ENCODE measurements around the gene TEX261.

TEX261 gene

DNA sequence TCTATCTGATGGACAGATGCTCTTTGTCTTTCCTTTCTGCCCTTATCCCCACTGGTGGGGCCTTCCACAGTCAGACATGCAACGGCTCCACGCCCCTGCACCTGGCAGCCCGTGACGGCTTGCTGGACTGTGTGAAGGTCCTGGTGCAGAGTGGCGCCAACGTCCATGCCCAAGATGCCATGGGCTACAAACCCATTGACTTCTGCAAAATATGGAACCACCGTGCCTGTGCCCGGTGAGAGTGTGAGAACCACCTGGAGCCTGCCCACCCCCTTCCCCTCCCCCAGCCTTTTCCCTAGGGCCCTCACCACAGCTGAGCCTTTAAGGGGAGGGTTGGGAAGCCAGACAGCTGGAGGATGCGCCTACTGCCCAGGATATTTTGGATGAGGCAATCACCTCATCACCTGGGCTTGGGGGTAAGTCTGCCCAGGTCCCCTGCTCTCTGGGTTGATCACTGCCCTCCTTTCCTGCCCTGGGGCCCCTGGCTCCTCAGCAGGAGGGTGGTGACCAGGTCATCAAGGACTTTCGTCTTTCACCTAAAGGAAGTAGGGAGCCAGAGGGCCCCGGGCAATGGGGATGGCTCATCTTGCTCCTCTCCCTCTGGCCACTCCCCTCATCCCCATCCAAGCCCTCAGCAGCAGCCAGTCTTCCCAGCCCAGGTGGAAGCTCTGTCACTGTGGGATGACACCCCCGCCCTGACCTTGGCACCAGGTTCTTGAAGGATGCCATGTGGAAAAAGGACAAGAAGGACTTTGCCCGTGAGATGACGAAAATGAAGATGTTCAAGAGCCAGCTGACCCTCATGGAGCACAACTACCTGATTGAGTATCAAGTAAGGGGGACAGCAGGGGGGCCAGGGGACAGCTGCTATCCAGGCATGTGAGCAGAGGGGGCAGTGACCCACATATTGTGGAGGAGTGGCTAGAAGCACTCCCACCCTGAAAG is 12.5 kb downstream of the TEX261 start:
- DNase-seq (ENCODE audit: low spot score), result no peak

DNA sequence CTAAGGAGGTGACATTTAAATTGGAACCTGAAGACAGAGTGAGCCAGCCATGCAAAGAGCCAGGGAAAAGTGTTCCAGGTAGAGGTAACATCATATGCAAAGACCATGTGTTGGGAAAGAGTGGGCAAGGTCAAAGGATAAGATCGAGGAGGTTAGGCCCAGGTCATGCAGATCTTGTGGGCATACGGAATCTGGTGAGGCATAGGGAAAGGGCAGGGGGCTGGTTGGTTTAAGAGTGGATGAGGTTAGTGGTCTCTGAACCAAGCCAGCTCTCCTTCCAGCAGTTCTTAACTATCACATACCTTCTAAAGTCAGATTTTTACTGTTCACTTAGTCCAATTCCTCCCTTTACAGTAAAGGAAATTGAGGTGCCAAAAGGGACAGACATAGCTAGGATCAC is 13.3 kb downstream of the TEX261 start:
- no peak for DNase-seq (ENCODE audit: low spot score)

DNA sequence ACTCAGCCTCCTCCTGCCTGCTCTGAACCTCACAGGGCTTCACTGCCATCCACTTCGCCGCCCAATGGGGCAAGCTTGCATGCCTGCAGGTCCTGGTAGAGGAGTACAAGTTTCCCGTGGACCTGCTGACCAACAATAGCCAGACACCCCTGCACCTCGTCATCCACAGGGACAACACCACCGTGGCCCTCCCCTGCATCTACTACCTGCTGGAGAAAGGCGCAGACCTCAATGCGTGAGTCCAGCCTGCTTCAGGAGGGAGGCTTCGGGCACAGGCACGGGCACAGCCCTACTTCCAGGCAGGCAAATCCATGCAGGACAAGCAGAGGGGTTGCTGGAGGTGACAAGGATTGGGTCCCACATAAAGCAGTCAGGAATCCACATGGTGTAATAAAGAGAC is 15.0 kb downstream of the TEX261 start:
- no peak for DNase-seq (ENCODE audit: low spot score)

- DNase-seq (ENCODE audit: low spot score), result no peak
These were observed 15.5 kb downstream of the TEX261 start for GRCh38 chr2:70979180-70979488.

DNA sequence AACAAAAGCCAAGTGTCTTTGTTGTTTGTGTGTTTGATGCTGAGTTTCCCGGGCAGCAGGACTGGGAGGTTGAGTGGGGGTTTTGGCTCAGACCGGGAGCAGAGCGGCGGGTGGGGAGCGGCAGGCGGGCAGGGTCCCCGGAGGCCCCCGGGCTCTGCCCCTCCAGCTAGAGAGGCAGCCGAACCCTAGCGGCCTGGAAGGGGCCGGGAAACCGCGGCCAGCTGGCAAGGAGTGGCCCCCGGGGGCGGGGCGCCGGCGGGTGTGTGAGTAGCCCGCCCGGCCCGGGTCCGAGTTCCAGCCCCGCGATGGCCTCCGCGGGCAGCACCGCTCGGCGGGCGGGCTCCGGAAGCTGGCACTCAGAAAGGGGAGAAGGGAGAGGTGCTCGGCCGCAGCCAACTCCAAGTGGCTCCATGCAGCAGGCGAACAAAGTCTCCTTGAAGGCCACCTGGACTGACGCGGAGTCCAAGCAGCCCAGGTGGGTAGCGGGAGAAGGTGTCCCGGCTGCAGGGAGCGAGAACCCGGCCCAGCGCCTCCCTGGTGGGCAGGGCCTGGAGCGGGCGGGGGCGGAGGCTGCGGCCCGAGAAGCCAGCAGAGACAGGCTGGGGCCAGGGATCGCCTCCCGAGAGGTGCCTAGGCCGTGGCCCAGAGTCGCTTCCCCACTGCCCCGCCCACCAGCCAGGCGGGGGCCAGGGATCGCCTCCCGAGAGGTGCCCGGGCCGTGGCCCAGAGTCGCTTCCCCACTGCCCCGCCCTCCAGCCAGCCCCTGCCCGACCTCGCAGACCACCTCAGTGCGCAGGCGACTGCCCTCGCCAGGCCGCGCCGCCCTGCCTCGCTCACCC is 16.1 kb downstream of the TEX261 start, which contains the start of gene ANKRD53:
ANKRD53 (plus strand) TSS at position 290 of the 839 bp plus-strand sequence; CDS start at position 306, 16 bp downstream.
- peak; percentile 58 for DNase-seq (ENCODE audit: low spot score)

- DNase-seq (ENCODE audit: low spot score), result peak; percentile 60
These were observed 17.0 kb downstream of the TEX261 start for GRCh38 chr2:70977605-70978205.

GRCh38 chr2:70975237-70975636 is 19.4 kb downstream of the TEX261 start:
- DNase-seq (ENCODE audit: low spot score), result no peak

GRCh38 chr2:70974592-70974991 is 20.1 kb downstream of the TEX261 start:
- DNase-seq (ENCODE audit: low spot score), result no peak

- no peak for DNase-seq (ENCODE audit: low spot score)
These were observed 27.5 kb downstream of the TEX261 start for GRCh38 chr2:70967189-70967588.

DNA sequence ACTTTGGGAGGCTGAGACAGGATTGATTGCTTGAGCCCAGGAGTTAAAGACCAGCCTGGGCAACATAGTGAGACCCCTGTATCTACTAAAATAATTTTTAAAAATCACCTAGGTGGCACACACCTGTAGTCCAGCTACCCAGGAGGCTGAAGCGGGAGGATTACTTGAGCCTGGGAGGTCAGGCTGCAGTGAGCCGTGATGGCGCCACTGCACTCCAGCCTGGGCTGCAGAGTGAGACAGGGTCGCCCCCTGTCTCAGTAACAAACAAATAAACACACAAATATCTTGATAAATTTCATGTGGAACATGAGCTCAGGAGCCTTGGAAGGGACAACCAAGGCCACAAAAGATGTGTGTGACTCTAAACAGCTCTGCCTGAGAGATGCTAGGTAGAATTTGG is 28.0 kb downstream of the TEX261 start:
- DNase-seq (ENCODE audit: low spot score), result no peak

DNA sequence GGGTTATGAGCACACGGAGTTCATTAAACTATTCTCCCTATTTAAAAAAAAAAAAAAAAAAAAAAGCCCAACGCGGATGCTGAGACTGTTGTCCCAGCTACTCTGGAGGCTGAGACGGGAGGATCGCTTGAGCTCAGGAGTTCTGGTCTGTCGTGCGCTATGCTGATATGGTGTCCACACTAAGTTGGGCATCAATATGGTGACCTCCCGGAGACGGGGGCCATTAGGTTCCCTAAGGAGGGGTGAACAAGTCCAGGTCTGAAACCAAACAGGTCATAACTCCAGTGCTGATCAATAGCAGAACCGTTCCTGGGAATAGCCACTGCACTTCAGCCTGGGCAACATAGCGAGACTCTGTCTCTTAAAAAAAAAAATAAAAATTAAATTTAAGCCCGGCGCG is 29.2 kb downstream of the TEX261 start:
- no peak for DNase-seq (ENCODE audit: low spot score)

GRCh38 chr2:70964596-70965386 is 29.9 kb downstream of the TEX261 start:
- DNase-seq (ENCODE audit: low spot score), result peak; percentile 81

- DNase-seq (ENCODE audit: low spot score), result no peak
These were observed 30.5 kb downstream of the TEX261 start for GRCh38 chr2:70964133-70964532.

- no peak for DNase-seq (ENCODE audit: low spot score)
These were observed 31.5 kb downstream of the TEX261 start for GRCh38 chr2:70962885-70963878.

GRCh38 chr2:70962211-70962884 is 32.3 kb downstream of the TEX261 start:
- no peak for DNase-seq (ENCODE audit: low spot score)

DNA sequence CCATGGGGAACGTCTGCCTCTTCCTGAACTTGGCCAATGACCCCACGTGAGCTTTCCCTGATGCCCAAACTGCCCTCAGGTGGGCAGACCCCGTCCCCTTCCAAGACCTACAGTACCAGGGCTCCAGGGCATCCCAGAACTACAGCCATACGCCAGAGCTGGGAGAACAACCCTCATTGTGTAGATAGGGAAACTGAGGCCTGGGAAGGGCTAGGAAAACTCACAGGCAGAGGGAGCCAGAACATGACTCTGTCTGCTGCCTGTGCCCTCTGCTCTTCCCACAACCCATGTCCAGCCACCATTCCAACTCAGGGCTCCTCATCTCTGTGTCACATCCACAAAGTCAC is 33.1 kb downstream of the TEX261 start:
- no peak for DNase-seq (ENCODE audit: low spot score)

DNA sequence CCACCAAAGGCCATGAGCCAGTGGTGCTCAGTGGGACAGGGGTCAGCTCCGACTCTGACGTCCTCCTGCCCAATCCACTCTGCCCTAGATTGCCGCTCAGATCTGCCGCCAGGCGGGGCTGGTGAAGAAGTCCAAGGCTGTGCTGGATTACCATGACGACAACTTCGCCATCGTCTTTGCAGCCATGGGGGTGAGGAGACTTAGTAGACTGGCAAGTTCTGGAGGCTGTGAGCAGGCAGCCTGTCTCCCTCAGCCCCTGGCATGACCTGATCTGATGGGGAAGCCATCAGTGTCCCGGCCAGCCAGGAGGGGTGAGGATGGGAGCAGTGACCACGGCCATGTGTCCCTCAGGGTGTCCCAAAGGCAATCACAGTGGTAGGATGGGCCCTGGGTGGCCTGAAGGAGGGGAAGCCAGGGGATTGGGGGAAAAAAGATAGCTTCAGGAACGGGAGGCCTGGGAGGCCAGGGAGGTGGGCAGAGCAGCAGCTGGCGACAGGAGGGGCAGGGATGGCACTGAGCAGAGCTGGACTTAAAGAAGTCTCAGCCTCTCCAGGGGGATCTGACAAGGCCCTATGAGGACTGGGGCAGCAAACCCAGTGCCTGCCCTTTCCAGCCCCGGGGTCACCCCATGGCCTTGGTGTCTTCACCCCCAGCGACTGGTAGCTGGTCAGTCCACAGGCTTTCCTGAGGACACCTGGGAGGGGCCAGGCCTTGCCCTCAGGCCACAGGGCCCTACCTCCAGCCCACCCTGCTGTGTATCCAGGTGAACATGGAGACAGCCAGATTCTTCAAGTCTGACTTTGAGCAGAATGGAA is 33.6 kb downstream of the TEX261 start:
- no peak for DNase-seq (ENCODE audit: low spot score)

DNA sequence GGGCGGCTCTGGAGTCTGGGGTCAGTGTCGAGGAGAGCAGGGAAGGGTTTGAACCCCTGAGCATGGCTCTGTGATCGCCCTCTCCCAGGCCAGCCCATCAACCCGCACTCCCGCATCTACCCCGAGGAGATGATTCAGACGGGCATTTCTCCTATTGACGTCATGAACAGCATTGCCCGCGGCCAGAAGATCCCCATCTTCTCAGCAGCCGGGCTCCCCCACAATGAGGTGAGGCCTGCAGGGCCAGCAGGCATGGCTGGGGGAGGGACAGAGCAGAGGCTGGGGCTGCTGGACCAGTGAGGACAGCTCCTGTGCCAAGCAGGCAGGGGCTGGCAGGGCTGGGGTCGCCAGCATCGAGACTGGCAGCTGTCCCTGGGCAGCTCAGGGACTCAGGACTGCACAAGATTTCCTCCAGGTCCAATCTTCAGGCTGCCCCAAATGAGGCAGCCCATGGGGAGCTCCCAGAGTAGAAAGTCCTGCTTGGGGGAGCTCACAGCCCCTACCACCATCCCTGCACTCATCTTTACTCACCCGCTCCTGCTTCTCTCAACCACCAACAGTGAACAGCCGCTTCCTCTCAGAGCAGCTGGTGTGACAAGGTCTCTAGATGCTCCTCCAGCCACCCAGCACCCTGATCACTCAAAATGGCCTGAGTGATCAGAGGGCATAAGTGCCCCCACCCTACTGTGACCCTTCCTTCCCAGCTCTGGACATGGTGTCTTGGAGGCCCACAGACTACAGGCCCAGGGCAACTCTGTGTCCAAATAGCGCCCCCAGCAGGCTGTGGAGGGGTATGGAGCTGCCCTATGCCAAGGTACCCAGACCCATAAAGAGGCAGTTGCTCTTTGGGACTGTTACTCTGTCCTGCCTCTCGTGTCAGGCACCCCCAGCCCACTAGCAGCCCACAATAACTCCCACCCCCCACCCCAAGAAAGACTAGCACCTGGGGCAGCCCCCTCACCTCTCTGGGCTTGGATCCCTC is 34.5 kb downstream of the TEX261 start:
- DNase-seq (ENCODE audit: low spot score), result peak; percentile 0
